ENCODE data around the gene FAM78A. TPM values are rescaled to one million over a fixed set of nuclear protein-coding genes. Genes with fewer than 3 reads are reported as not detected.
"Not testable (repeated sequence)": the region's sequence is repeated elsewhere in the genome, so short reads cannot be mapped to it uniquely, and the experiment has no call there.

Gene FAM78A
- total RNA-seq, 1 experiment from 2014 or later: 31.6 TPM

DNA sequence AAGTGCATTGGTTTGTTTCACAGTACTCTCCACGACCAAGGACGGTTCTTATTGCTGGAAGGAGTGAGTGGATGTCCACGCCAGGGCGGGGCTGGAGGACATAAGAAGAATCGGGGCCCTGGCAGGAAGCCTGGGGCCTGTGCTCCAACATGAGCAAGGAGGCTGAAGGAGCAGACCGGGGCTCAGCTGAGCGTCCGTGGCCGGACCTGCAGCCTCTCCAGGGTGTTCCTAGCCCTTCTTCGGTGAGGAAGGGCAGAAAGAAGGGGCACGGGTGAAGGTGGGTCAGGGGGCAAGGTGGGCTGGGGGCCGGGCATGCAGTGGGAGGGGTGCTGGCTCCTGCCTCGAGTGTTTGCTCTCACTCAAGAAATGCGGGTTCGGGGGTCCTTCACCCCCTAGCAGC, 18.1 kb downstream of the FAM78A start:
- Histone ChIP-seq H3K27me3 (ENCODE audit: low read length) (no peaks in the 10 kb centered on the region), H3K9ac (ENCODE audit: low read length) (no peak overlapping the region), H3K79me2 (ENCODE audit: low read length) (peaks cover 7% of the 10 kb centered on the region), H3K27ac (ENCODE audit: low read length) (no peak overlapping the region), H4K20me1 (ENCODE audit: insufficient read depth, low read depth, low read length) (no peaks in the 10 kb centered on the region), H3K9me3 (ENCODE audit: low read length) (no peaks in the 10 kb centered on the region), H3K36me3 (ENCODE audit: insufficient read depth, low read length) (no peaks in the 10 kb centered on the region), H3K4me1 (ENCODE audit: low read length) (peaks cover 50% of the 10 kb centered on the region), H3K4me2 (ENCODE audit: low read depth, low read length, poor library complexity, severe bottlenecking) (no peak overlapping the region), H3K4me3 (ENCODE audit: low read length) (no peak overlapping the region), H3K9me2 (replicated peaks; ENCODE audit: insufficient read depth, low read length) (no peaks in the 10 kb centered on the region), H2AFZ (ENCODE audit: low read length) (no peak overlapping the region)
- DNase-seq: no peak

GRCh38 chr9:131257266-131258025, 18.9 kb downstream of the FAM78A start:
- Histone ChIP-seq H3K4me2 (ENCODE audit: low read depth, low read length, poor library complexity, severe bottlenecking) (peak overlapping the region; percentile 82), H3K4me1 (ENCODE audit: low read length) (peaks cover 51% of the 10 kb centered on the region), H3K27ac (ENCODE audit: low read length) (peak overlapping the region; percentile 98; the same call in 1 of the 2 replicates), H3K79me2 (ENCODE audit: low read length) (peaks cover 2% of the 10 kb centered on the region), H2AFZ (ENCODE audit: low read length) (no peak overlapping the region), H3K9ac (ENCODE audit: low read length) (0 out of 2 replicates have a peak overlapping the region, but pooled peaks have one; percentile 13), H4K20me1 (ENCODE audit: insufficient read depth, low read depth, low read length) (no peaks in the 10 kb centered on the region), H3K27me3 (ENCODE audit: low read length) (no peaks in the 10 kb centered on the region), H3K36me3 (ENCODE audit: insufficient read depth, low read length) (no peaks in the 10 kb centered on the region), H3K9me2 (replicated peaks; ENCODE audit: insufficient read depth, low read length) (no peaks in the 10 kb centered on the region), H3K4me3 (ENCODE audit: low read length) (no peak overlapping the region), H3K9me3 (ENCODE audit: low read length) (no peaks in the 10 kb centered on the region)
- DNase-seq: no peak

DNA sequence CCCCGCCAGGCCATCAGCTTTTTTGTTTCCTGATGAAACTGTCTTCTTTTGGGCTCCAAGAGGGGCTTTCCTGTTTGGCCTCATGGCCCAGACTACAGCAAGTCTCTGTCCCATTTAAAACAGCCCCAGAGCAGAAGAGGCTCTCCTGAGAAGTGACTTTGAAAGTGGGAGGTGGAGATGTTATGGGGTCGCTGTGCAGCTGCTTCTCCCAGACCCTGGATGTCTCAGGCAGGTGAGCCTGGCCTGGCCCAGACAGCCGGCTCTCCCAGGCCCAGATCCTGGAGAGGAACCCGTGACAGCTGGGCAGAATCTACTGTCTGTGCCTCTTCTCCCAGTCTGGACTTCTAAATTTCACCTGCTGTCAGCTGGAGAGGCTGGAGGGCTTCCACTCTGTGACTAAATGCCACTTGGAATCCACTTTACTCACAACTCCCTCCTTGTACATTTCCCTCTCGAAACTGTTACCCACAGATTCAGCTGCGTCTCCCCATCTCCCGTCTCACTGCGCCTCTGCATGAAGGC, 20.6 kb downstream of the FAM78A start:
- no peak overlapping the region for H2AFZ ChIP-seq (ENCODE audit: low read length)
- H3K4me1 ChIP-seq (ENCODE audit: low read length): peaks cover 56% of the 10 kb centered on the region

DNA sequence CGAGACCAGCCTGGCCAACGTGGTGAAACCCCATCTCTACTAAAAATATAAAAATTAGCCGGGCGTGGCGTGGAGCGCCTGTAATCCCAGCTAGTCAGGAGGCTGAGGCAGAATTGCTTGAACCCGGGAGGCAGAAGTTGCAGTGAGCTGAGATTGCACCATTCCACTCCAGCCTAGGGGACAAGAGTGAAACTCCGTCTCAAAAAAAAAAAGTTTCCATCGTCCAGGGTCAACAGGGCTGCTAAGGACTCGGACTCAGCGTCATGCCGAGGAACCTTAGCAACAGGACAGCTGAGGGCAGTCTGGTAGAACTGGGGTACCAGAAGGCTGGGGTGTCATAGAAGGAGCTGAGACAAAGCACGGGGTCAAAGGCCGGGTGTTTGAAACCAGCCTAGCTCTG, 21.7 kb downstream of the FAM78A start:
- peak overlapping the region; percentile 82 for H3K4me2 ChIP-seq (ENCODE audit: low read depth, low read length, poor library complexity, severe bottlenecking)
- no peaks in the 10 kb centered on the region for H4K20me1 ChIP-seq (ENCODE audit: insufficient read depth, low read depth, low read length)
- H3K79me2 ChIP-seq (ENCODE audit: low read length): no peaks in the 10 kb centered on the region; the same call in 1 of the 2 replicates
- peak overlapping the region; percentile 85 for H3K9ac ChIP-seq (ENCODE audit: low read length)
- H3K4me1 ChIP-seq (ENCODE audit: low read length): peaks cover 56% of the 10 kb centered on the region
- no peaks in the 10 kb centered on the region for H3K9me2 ChIP-seq (replicated peaks; ENCODE audit: insufficient read depth, low read length)
- DNase-seq: no peak
- peak overlapping the region; percentile 98 for H3K27ac ChIP-seq (ENCODE audit: low read length)
- H2AFZ ChIP-seq (ENCODE audit: low read length): no peak overlapping the region
- no peaks in the 10 kb centered on the region for H3K36me3 ChIP-seq (ENCODE audit: insufficient read depth, low read length)
- peak overlapping the region; percentile 66; the same call in 1 of the 2 replicates for H3K4me3 ChIP-seq (ENCODE audit: low read length)
- H3K27me3 ChIP-seq (ENCODE audit: low read length): no peaks in the 10 kb centered on the region
- H3K9me3 ChIP-seq (ENCODE audit: low read length): no peaks in the 10 kb centered on the region

More for the DNA sequence above, 20.6 kb downstream of the FAM78A start:
- no peaks in the 10 kb centered on the region for H3K27me3 ChIP-seq (ENCODE audit: low read length)
- H4K20me1 ChIP-seq (ENCODE audit: insufficient read depth, low read depth, low read length): no peaks in the 10 kb centered on the region
- H3K9me3 ChIP-seq (ENCODE audit: low read length): no peaks in the 10 kb centered on the region
- H3K4me2 ChIP-seq (ENCODE audit: low read depth, low read length, poor library complexity, severe bottlenecking): peak overlapping the region; percentile 82
- peak; percentile 57 for DNase-seq
- peak overlapping the region; percentile 66 for H3K4me3 ChIP-seq (ENCODE audit: low read length)
- no peaks in the 10 kb centered on the region for H3K36me3 ChIP-seq (ENCODE audit: insufficient read depth, low read length)
- H3K27ac ChIP-seq (ENCODE audit: low read length): peak overlapping the region; percentile 98
- no peaks in the 10 kb centered on the region for H3K9me2 ChIP-seq (replicated peaks; ENCODE audit: insufficient read depth, low read length)
- H3K9ac ChIP-seq (ENCODE audit: low read length): peak overlapping the region; percentile 85
- no peaks in the 10 kb centered on the region; the same call in 1 of the 2 replicates for H3K79me2 ChIP-seq (ENCODE audit: low read length)

GRCh38 chr9:131253891-131254491, 22.3 kb downstream of the FAM78A start:
- H3K4me1 ChIP-seq (ENCODE audit: low read length): peaks cover 56% of the 10 kb centered on the region
- H3K9me2 ChIP-seq (replicated peaks; ENCODE audit: insufficient read depth, low read length): no peaks in the 10 kb centered on the region
- peak overlapping the region; percentile 85 for H3K9ac ChIP-seq (ENCODE audit: low read length)
- H3K79me2 ChIP-seq (ENCODE audit: low read length): no peaks in the 10 kb centered on the region; the same call in 1 of the 2 replicates
- H4K20me1 ChIP-seq (ENCODE audit: insufficient read depth, low read depth, low read length): no peaks in the 10 kb centered on the region
- H3K27ac ChIP-seq (ENCODE audit: low read length): peak overlapping the region; percentile 98
- no peak overlapping the region for H2AFZ ChIP-seq (ENCODE audit: low read length)
- H3K9me3 ChIP-seq (ENCODE audit: low read length): no peaks in the 10 kb centered on the region
- H3K4me3 ChIP-seq (ENCODE audit: low read length): peak overlapping the region; percentile 67; the same call in 1 of the 2 replicates
- H3K36me3 ChIP-seq (ENCODE audit: insufficient read depth, low read length): no peaks in the 10 kb centered on the region
- no peaks in the 10 kb centered on the region for H3K27me3 ChIP-seq (ENCODE audit: low read length)
- H3K4me2 ChIP-seq (ENCODE audit: low read depth, low read length, poor library complexity, severe bottlenecking): peak overlapping the region; percentile 82
- DNase-seq: peak; percentile 98

DNA sequence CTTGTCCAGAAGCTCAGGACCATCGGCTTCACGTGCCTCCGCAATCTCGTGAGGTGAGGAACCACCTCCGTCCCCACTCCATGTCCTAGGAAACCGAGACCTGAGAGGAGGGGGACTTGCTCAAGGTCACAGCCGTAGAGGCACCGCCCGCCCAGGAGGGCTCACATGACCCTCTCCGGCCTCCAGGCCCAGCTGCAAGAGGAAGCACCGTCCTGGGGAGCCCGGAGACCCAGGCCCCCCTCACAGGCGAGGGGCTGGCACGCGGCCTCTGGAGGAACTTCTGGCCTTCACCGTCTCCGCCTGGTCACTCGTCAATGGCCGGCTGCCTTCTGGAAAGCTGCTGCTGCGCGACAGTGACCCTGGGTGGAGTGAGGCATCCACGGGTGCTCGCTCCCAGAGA, 24.2 kb downstream of the FAM78A start:
- no peak for DNase-seq
- Histone ChIP-seq H3K4me2 (ENCODE audit: low read depth, low read length, poor library complexity, severe bottlenecking) (peak overlapping the region; percentile 82), H3K36me3 (ENCODE audit: insufficient read depth, low read length) (no peaks in the 10 kb centered on the region), H4K20me1 (ENCODE audit: insufficient read depth, low read depth, low read length) (no peaks in the 10 kb centered on the region), H3K4me3 (ENCODE audit: low read length) (peak overlapping the region; percentile 67; the same call in 1 of the 2 replicates), H3K9ac (ENCODE audit: low read length) (peak overlapping the region; percentile 85), H3K79me2 (ENCODE audit: low read length) (no peaks in the 10 kb centered on the region; the same call in 1 of the 2 replicates), H3K27ac (ENCODE audit: low read length) (no peak overlapping the region), H3K27me3 (ENCODE audit: low read length) (no peaks in the 10 kb centered on the region), H3K9me2 (replicated peaks; ENCODE audit: insufficient read depth, low read length) (no peaks in the 10 kb centered on the region), H3K4me1 (ENCODE audit: low read length) (peaks cover 50% of the 10 kb centered on the region), H3K9me3 (ENCODE audit: low read length) (no peaks in the 10 kb centered on the region), H2AFZ (ENCODE audit: low read length) (peak overlapping the region; percentile 55)

DNA sequence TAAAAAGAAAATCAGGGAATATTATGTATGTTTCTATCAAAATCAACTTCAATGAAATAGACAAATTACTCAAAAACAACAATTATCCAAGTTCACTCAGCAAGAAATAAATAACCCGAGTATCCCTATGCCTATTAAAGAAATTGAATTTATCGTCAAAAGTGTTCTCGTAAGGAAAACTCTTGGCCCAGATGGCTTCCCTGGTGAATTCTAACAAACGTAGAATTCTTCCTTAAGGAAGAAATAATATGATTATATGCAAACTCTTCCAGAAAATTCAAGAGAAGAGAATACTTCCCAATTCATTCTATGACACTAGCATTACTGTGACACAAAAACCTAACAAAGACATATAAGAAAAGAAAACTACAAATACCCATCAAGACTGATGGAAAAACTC, 29.7 kb downstream of the FAM78A start:
- Histone ChIP-seq H4K20me1 (ENCODE audit: insufficient read depth, low read depth, low read length) (no peaks in the 10 kb centered on the region), H3K4me2 (ENCODE audit: low read depth, low read length, poor library complexity, severe bottlenecking) (no peak overlapping the region), H2AFZ (ENCODE audit: low read length) (no peak overlapping the region), H3K27me3 (ENCODE audit: low read length) (no peaks in the 10 kb centered on the region), H3K4me1 (ENCODE audit: low read length) (no peaks in the 10 kb centered on the region), H3K27ac (ENCODE audit: low read length) (no peak overlapping the region), H3K36me3 (ENCODE audit: insufficient read depth, low read length) (no peaks in the 10 kb centered on the region), H3K4me3 (ENCODE audit: low read length) (no peak overlapping the region), H3K9ac (ENCODE audit: low read length) (no peak overlapping the region), H3K9me2 (replicated peaks; ENCODE audit: insufficient read depth, low read length) (no peaks in the 10 kb centered on the region), H3K79me2 (ENCODE audit: low read length) (no peaks in the 10 kb centered on the region), H3K9me3 (ENCODE audit: low read length) (no peaks in the 10 kb centered on the region)
- no peak for DNase-seq

- not testable (repeated sequence) for H3K9me3 ChIP-seq (ENCODE audit: low read length); H2AFZ ChIP-seq (ENCODE audit: low read length); H3K4me3 ChIP-seq (ENCODE audit: low read length); H3K27me3 ChIP-seq (ENCODE audit: low read length); H3K36me3 ChIP-seq (ENCODE audit: insufficient read depth, low read length); H3K4me2 ChIP-seq (ENCODE audit: low read depth, low read length, poor library complexity, severe bottlenecking); H4K20me1 ChIP-seq (ENCODE audit: insufficient read depth, low read depth, low read length); H3K9ac ChIP-seq (ENCODE audit: low read length); H3K79me2 ChIP-seq (ENCODE audit: low read length); DNase-seq; H3K4me1 ChIP-seq (ENCODE audit: low read length); H3K9me2 ChIP-seq (replicated peaks; ENCODE audit: insufficient read depth, low read length); H3K27ac ChIP-seq (ENCODE audit: low read length)
Observed at GRCh38 chr9:131244331-131244730, 32.0 kb downstream of the FAM78A start.
